Tibial nerve (tissue), 3 donors: ENCODE measurements around the gene LGALS1.
"Not testable (repeated sequence)": the region's sequence is repeated elsewhere in the genome, so short reads cannot be mapped to it uniquely, and the experiment has no call there.

Source experiments
- CTCF ChIP-seq, 5 experiments: fragments of 200-600 bp in 3 of 5; fragments of 450-650 bp in 2 of 5; sonication (generic) in 3 of 5; IDR thresholded peaks; one replicate each; pipeline ENCODE4 v1.5.1; 2016 to 2019; ENCODE audit warnings: antibody characterized with exemption in 5 of 5, mild to moderate bottlenecking in 3 of 5, moderate library complexity in 2 of 5
- POLR2A ChIP-seq, 2 donors: fragments of 450-650 bp; IDR thresholded peaks; one replicate each; pipeline ENCODE4 v1.6.1; 2017; ENCODE audit warnings: antibody characterized with exemption in 2 of 2, mild to moderate bottlenecking in 2 of 2, moderate library complexity in 2 of 2

GRCh38 chr22:37717235-37717634 lies 41.8 kb downstream of the LGALS1 start:
- not testable (repeated sequence) for TF ChIP-seq CTCF, POLR2A (IDR thresholded peaks at IDR 0.05)
